ENCODE measurements around the gene MOG.

Gene MOG

GRCh38 chr6:29628419-29629281 lies 28.2 kb upstream of the MOG start:
- H3K27ac ChIP-seq (ENCODE audit: low read length): no peak overlapping the region
- H3K79me2 ChIP-seq (ENCODE audit: low read length): no peaks in the 10 kb centered on the region
- peaks cover 9% of the 10 kb centered on the region for H3K36me3 ChIP-seq (replicated peaks; ENCODE audit: low read depth, low read length)
- H3K9me3 ChIP-seq (ENCODE audit: insufficient read depth, low read length): no peaks in the 10 kb centered on the region
- H3K4me1 ChIP-seq (ENCODE audit: low read length): peaks cover 12% of the 10 kb centered on the region
- peak overlapping the region; percentile 98 for H3K4me2 ChIP-seq (ENCODE audit: low read length)
- H4K20me1 ChIP-seq (ENCODE audit: insufficient read depth, low read length): peaks cover 7% of the 10 kb centered on the region; the same call in 1 of the 2 replicates
- peak overlapping the region; percentile 30; the same call in 1 of the 2 replicates for H2AFZ ChIP-seq (ENCODE audit: low read depth, low read length)
- H3K27me3 ChIP-seq (ENCODE audit: low read depth, low read length): no peaks in the 10 kb centered on the region
- peak overlapping the region; percentile 81 for H3K9ac ChIP-seq (ENCODE audit: low read length)
- H3K4me3 ChIP-seq (ENCODE audit: low read length): peak overlapping the region; percentile 96
- TF ChIP-seq EZH2phosphoT487 (IDR thresholded peaks at IDR 0.05; ENCODE audit: low read depth) (no peak), CTCF (IDR thresholded peaks at IDR 0.05; ENCODE audit: low read depth, low read length) (peak; percentile 45)

GRCh38 chr6:29629571-29629970 lies 27.3 kb upstream of the MOG start:
- Histone ChIP-seq H3K9me3 (ENCODE audit: insufficient read depth, low read length) (no peaks in the 10 kb centered on the region), H3K4me2 (ENCODE audit: low read length) (peak overlapping the region; percentile 98), H2AFZ (ENCODE audit: low read depth, low read length) (no peak overlapping the region), H3K9ac (ENCODE audit: low read length) (0 out of 2 replicates have a peak overlapping the region, but pooled peaks have one; percentile 81), H3K4me3 (ENCODE audit: low read length) (peak overlapping the region; percentile 96; the same call in 1 of the 2 replicates), H3K36me3 (replicated peaks; ENCODE audit: low read depth, low read length) (peaks cover 9% of the 10 kb centered on the region), H4K20me1 (ENCODE audit: insufficient read depth, low read length) (peaks cover 7% of the 10 kb centered on the region; the same call in 1 of the 2 replicates), H3K27ac (ENCODE audit: low read length) (no peak overlapping the region), H3K4me1 (ENCODE audit: low read length) (peaks cover 19% of the 10 kb centered on the region), H3K79me2 (ENCODE audit: low read length) (no peaks in the 10 kb centered on the region), H3K27me3 (ENCODE audit: low read depth, low read length) (no peaks in the 10 kb centered on the region)
- TF ChIP-seq EZH2phosphoT487 (IDR thresholded peaks at IDR 0.05; ENCODE audit: low read depth) (no peak), CTCF (IDR thresholded peaks at IDR 0.05; ENCODE audit: low read depth, low read length) (no peak)

- Histone ChIP-seq H3K27me3 (ENCODE audit: low read depth, low read length) (no peaks in the 10 kb centered on the region), H3K4me2 (ENCODE audit: low read length) (no peak overlapping the region), H2AFZ (ENCODE audit: low read depth, low read length) (no peak overlapping the region), H3K4me1 (ENCODE audit: low read length) (peaks cover 25% of the 10 kb centered on the region), H3K36me3 (replicated peaks; ENCODE audit: low read depth, low read length) (peaks cover 9% of the 10 kb centered on the region), H3K4me3 (ENCODE audit: low read length) (no peak overlapping the region), H3K27ac (ENCODE audit: low read length) (no peak overlapping the region), H3K9me3 (ENCODE audit: insufficient read depth, low read length) (no peaks in the 10 kb centered on the region), H3K9ac (ENCODE audit: low read length) (no peak overlapping the region), H3K79me2 (ENCODE audit: low read length) (no peaks in the 10 kb centered on the region), H4K20me1 (ENCODE audit: insufficient read depth, low read length) (peaks cover 7% of the 10 kb centered on the region; the same call in 1 of the 2 replicates)
- TF ChIP-seq CTCF (IDR thresholded peaks at IDR 0.05; ENCODE audit: low read depth, low read length): no peak
- no peak for TF ChIP-seq EZH2phosphoT487 (IDR thresholded peaks at IDR 0.05; ENCODE audit: low read depth)
These were observed 26.6 kb upstream of the MOG start for GRCh38 chr6:29630315-29630714.

- no peaks in the 10 kb centered on the region for H3K9me3 ChIP-seq (ENCODE audit: insufficient read depth, low read length)
- H3K79me2 ChIP-seq (ENCODE audit: low read length): no peaks in the 10 kb centered on the region
- peaks cover 9% of the 10 kb centered on the region for H3K36me3 ChIP-seq (replicated peaks; ENCODE audit: low read depth, low read length)
- peaks cover 7% of the 10 kb centered on the region; the same call in 1 of the 2 replicates for H4K20me1 ChIP-seq (ENCODE audit: insufficient read depth, low read length)
- peak overlapping the region; percentile 89; the same call in 1 of the 2 replicates for H3K9ac ChIP-seq (ENCODE audit: low read length)
- H3K4me2 ChIP-seq (ENCODE audit: low read length): peak overlapping the region; percentile 68
- H3K27ac ChIP-seq (ENCODE audit: low read length): no peak overlapping the region
- no peak overlapping the region for H2AFZ ChIP-seq (ENCODE audit: low read depth, low read length)
- peak overlapping the region; percentile 95 for H3K4me3 ChIP-seq (ENCODE audit: low read length)
- peaks cover 25% of the 10 kb centered on the region for H3K4me1 ChIP-seq (ENCODE audit: low read length)
- TF ChIP-seq EZH2phosphoT487 (IDR thresholded peaks at IDR 0.05; ENCODE audit: low read depth) (no peak), CTCF (IDR thresholded peaks at IDR 0.05; ENCODE audit: low read depth, low read length) (no peak)
- H3K27me3 ChIP-seq (ENCODE audit: low read depth, low read length): no peaks in the 10 kb centered on the region
These were observed 25.6 kb upstream of the MOG start for GRCh38 chr6:29631209-29631810.

All from OCI-LY3 (cell line).